NCI-H82 treated with DMSO at 0.1 percent for 48 hours (cell line): ENCODE data around the gene ULK2.

Source experiments
- DNase-seq: peaks from one replicate; lab custom pipeline; 2025; ENCODE audit not compliant: unreplicated experiment; lab: John Stamatoyannopoulos, UW

The ULK2 gene

DNA sequence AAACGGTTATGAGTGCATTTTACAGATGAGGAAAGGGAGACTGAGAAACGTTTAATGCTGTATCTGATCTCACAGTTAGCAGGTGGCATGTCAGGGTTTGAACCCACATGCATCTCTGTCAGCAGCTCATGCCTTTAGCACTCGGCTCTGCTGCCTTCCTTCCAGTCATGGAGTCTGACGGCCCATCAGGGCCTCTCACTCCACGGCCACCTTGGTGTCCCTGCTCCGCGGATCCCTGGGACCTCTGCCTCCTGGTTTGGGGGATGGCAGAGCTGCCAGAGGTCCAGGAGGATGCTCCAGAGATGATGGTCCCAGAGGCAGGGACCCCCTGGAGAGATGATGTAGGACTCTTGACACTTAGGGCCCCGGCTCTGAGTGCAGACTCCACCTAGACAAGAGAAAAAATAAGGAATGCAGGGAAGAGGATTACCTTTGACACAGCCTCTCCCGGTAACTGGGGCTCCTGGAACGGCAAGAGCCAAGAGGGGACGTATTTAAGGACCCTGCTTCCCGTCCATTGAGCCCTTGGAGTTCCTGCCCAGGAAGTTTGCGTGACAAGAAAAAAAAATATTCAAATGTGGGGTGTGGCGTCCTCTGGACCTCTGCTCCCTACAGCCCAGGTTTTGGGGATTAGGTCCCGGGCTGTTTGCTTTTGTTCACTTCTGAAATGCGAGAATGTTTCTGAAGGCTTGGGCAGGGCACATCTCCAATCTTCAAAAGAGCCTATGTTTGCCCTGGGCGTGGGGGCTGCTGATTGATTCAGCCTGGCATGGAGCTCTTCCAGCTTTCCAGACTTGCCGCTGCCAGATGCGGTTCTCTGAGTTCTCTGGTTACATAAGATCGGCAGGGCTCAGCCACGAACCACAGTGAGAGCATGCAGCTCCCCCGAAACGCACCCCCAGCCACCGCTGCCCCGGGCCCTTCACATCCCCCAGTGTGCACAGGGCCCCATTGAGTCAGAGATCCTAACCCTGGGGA is 119.6 kb downstream of the ULK2 start, which contains the start of gene ALDH3A1:
Gene ALDH3A1 (minus strand): TSS at position 470 of the 978 bp plus-strand sequence. CDS start 3,169 bp downstream, outside the sequence.
- no peak for DNase-seq

DNA sequence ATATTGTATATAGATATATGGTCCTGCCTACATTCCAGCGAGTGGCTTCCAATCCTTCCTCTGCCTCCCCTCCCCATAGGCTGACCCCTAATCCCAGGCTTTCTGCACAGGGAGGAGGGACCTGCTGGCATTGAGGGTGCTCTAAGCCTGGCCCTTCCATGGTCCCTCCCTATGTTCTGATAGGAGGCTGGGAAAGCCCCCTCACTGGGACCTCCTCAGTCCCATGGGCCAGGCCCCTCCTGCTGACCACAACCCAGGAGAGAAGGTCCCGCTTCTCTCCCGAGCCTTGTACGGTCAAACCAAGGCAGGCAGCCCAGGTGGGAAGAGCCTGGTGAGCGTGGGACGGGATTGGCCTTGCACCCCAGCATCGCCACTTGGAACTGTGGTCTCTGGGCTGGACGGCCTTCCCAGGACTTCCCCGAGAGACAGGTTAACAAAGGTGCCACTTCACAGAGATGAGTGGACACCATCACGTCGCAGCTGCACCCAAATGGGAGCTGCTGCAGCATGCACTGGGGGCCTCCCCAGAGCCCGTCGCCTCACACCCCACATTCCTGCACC is 120.5 kb downstream of the ULK2 start:
- DNase-seq: no peak

DNA sequence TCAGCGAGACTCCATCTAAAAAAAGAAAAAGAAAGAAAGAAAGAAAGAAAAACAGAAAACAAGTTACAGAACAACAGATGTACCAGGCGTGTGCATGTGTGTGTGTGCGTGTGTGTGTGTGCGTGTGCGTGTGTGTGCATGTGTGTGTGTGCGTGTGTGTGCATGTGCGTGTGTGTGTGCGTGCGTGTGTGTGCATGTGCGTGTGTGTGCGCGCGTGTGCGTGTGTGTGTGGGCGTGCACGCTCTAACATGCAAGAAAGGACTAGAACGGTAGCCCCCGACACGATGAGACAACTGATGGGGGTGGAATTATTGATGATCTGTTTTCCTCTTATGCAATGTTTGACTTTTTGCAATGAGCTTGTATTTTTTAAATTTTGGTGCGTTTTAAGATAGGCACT is 121.2 kb downstream of the ULK2 start:
- no peak for DNase-seq

DNA sequence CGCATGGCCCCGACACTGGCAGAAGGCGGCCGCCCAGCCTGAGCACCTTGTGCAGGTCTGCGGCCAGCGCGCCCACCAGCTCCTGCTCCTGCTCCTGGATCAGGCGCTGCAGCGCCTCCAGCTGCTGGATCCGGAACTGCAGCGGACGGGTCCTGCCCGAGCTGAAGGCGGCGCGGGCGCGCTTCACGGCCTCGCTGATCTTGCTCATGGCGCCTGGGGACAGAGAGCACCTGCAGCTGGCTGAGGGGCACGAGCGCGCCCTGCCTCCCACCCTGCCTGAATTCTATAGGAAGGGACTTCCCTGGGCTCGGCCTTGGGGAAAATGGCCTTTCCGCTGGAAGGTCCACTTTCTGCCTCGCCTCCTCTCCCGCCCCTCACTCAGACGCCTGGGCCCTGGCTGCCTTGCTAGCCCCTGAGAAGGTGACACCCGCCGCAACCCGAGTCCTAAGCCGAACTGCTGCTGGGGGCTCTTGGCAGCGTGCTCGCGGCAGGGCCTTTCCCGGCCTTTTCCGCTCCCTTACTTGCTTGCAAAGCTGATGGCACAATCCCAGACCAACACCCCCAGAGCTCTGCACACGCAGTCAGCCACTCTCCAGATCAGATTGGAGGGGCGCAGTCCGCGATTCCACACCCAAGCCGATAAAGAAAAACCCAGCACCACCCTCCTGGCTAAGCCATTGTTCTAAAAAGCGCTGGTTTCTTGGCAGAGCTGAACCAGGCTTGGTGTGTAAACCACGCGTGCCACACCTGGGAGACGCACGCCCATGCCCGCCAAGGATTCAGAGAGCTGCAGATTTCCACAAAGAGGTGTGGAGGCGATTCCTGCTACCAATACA is 122.6 kb downstream of the ULK2 start:
- DNase-seq: peak; percentile 33

DNA sequence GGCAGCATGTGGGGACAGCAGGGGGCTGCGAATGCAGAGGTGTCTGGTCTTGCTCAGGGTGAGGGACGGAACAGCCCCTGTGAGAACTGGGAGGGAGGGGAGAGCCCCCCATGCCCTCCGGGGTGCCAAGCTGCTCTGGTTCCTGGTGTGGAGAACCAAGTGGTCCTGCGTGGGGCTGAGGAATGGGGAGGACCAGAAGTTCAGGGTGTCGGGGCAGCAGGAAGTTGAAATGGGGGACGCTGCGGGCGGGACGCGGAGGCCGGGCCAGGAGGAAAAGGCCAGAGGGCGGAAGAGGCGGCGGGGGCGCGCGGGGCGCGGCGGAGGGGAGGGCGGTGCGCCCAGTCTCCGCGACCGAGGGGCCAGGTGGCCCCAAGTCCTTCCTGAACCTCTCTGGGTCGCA is 123.2 kb downstream of the ULK2 start:
- DNase-seq: no peak

DNA sequence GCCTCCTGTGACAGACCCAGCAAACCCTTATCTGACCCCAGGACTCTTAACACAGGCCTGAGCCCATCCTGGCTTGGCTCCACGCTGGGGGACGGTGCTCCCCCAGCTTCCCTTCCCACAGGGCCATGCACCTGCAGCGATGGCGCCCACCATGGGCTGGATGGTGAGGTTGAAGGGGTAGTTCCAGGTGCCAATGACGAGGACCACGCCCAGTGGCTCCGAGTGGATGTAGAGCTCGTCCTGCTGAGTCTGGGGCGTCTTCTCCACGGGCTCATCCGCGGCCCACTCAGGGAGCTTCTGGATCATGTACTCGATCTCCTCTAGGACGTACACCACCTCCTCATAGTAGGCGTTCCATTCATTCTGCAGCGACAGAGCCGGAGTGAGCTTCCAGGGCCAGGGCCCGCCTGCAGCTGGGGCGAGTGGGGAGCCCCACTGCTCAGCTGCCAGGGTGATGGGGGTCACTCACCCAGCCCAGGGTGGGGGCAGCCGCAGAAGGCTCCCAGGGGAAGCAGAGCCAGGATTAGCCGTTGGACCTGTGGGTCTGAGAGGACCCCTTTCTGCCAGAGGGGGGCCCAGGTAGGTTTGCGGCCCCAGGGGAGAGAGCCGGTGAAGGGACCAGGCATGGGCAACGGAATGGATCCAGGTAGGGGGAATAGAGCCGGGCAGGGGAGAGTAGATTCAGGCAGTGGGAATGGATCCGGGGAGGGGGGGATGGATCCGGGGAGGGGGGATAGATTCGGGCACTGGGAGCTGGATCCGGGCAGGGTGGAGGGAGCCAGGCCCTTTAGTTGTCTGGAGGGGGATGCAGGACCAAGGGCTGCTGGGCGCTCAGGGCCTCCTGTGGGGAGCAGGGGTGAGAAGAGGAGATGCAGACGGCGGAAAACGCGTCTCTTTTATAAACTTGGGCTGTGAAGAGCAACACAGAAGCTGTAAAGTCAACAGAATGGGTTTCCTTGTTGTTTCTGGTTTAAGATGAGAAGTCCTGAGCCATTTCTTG is 124.3 kb downstream of the ULK2 start:
- no peak for DNase-seq

DNA sequence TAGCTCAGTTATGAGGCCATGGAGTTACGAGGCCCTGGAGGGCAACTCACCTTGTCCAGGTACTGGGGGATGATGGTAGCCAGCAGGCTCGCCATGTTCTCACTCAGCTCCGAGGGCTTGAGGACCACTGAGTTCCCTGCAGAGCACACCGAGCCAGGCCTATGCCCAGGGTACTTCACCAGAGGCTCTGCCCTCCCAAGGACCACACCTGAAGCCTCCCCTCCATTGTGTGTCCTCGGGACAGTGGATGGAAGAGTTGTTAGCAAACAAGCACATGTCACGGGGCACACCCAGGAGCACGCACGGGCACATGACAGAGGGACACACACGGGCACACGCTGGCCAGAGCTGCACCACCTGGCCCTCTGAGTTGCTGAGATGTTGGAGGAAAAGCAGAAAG is 125.2 kb downstream of the ULK2 start:
- no peak for DNase-seq

DNA sequence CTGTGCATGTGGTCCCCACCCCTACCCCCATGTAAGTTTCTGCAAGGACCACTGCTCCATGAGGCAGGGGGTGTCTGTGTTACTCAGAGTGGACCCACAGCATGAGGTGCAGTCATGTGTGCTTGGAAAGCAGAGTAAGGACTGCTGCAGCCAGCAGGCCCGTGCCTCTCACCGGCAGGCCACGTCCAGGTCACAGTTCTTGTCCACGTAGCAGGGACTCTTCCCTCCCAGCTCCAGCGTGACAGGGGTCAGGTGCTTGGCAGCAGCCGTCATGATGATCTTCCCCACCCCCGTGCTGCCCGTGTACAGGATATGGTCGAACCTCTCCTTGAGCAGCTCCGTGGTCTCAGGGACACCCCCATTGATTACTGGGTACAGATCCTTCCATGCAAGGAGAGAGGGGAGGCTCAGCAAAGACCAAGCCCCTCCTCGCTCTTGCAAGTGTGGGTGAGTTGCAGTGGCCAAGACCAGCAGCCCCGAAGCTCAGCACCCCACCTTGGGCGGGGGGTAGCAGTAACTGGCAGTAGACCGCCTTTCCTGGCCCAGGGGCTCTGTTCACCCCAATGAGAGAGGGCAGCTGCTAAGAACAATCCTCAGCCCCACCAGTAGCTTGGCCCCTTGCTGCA is 125.8 kb downstream of the ULK2 start:
- no peak for DNase-seq

DNA sequence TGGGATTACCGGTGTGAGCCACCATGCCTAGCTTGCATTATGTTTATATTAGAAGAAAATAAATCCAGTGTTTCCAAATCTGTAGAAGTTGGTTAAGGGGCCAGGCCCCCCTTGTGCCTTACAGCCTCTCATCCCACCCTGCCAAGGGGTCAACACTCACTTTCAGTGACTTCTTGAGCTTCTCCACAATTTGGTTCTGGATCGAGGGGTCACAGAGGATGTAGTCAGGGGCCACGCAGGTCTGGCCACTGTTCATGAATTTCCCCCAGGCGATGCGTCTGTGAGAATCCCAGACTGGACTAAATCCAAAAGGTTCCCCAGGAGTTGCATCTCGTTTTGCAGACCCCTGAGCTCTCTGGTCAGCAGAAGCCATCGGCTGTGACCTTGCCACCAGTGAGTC is 126.8 kb downstream of the ULK2 start:
- DNase-seq: no peak

DNA sequence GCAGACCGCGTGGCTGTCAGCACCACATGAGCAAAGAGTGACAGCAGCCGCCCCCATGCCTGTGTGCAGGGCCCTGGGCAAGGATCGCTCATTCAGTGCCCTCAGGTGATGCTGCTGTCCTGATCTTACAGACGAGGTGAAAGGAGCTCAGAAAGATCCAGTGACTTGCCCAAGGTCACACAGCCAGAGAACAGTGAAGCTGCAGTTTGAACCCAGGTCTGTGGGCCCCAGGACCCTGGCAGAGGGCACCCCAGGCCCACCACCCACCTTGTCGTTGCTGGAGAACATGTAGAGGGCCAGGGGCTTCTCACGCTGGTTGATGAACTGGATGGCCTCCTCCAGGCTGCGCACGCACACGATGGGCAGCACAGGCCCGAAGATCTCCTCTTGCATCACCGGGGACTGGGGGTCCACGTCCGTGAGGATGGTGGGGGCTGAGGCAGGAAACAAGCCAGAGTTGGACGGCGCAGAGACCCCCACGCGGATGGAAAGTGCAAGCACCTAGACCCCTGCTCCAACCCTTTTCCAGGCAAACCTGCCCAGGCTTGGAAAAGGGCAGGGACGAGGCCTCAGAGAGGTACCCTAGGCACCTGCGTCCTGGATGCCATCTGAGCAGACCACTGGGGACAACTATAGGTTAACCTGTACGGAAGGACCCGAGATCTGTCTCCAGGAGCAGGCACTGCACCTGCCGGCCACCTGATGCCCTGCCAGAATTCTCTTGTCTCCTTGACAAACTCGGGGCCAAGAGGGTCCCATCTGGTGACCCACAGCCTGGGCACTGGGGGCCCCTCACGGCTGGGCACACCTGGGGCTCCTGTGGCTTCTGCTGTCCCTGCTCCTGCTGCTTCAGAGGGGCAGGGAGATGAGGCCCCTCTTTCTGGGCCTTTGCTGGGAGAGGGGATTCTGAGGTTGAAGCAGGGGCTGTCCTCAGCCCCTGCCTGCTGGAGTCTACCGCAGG is 128.2 kb downstream of the ULK2 start:
- no peak for DNase-seq

DNA sequence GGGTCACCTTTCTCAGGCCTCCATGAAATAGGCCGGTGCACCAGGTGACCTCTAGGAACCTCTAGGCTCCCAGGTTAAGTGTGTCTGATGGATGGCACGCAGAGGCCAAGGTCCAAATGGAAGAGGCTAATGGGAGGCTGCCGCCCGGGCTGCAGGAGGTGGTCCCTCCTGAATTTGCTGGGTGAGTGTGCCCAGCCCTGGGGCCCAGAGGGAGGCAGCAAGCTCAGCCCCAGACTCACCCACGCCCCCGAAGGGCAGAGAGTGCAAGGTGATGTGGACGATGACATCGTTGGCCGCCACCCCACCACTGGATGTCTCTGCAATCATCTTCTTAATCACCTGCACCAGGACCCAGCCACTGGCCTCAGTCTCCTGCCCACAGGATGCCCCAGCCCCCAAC is 129.0 kb downstream of the ULK2 start:
- no peak for DNase-seq

DNA sequence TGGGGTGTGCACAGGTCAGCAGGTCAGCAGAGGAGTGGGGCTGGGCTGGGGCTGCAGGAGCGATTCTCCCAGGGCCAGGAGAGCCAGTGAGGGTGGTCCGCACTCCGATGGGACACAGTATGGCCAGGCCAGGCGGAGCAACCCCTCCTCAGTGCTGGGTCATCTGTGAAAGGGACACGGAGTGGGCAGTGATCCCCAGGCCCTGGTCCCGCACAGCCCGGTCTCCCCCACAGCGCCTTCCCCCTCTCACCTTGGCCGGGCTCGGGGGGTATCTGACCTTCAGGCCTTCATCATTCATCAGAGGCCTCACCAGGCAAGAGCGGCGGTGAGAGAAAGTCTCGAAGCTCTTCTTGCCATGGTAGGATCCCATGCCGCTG is 129.7 kb downstream of the ULK2 start:
- no peak for DNase-seq

DNA sequence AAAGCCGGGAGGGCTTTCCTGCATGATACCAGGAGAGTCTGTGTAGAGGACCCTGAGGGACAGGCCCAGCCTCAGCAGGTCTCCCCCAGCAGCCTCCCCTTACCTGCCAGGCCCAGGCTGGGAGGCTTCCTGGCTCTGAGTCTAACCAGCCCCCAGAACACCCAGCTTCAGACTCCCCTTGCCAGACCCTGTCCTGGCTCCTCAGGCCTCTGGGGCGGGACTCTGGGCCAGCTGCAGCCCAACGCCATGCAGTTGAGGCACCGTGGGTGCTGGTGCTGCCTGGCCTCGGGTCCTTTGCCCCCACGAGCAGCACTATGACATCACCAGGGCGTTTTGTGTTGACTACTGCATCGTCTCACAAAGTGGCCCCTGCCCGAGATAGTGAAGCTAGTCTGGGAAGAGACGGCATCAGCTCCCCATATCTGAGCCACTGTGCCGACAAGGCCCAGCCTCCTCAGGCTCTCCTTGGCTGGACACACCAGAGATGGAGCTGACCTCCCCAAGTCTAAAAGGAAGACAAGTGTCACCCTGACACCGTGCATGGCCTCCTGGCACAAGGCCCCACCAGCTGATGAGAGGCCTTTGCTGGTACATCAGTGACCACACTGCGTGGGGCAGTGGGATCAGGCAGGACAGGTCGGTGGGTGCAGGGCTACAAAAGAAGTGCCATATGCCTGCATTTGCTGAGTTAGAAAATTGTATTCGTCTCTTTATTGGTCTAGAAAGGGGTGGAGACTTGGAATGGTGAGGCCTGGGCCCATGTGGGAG is 130.2 kb downstream of the ULK2 start:
- no peak for DNase-seq

DNA sequence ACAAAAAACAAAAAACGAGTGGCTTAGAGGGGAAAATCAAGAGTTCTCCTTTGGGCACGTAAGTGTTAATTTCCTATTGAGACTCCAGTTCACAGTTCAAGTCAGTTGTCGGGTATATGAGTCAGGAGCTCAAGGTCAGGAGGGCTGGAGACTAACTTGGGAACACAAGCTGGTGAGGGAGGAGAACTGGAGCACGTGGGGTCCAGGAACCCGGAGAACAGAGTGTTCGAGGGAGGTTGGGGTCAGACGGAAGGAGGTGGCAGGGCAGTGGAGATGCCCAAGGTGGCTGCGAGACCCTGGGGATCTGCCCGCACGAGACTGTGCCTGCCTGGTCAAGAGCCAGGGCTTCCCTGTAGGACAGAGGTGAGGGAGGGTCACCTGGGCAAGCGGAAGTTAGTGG is 131.7 kb downstream of the ULK2 start:
- no peak for DNase-seq

DNA sequence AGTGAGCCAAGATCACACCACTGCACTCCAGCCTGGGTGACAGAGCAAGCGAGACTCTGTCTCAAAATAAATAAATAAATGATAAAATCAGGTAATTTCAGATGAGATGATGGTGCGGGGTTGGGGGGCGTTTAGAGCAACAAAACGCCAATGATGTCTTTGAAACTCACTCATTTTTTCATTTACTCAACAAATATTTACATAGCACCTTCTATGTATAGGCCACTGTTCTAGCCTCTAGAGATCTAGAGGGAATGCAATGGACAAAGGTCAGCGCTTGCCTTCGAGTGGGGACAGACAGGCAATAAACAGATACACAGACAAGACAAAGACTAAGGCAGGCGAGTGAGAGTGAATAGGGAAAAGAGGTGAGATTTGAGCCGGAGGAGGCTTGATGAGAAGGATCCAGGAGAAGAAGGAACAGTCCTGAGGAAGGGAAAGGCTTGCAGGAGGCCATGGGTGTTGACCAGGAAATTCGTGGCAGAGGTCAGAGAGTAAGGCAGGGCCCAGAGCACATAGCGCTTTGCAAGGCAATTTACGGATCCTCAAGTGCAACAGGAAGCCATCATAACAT is 133.7 kb downstream of the ULK2 start:
- DNase-seq: no peak

DNA sequence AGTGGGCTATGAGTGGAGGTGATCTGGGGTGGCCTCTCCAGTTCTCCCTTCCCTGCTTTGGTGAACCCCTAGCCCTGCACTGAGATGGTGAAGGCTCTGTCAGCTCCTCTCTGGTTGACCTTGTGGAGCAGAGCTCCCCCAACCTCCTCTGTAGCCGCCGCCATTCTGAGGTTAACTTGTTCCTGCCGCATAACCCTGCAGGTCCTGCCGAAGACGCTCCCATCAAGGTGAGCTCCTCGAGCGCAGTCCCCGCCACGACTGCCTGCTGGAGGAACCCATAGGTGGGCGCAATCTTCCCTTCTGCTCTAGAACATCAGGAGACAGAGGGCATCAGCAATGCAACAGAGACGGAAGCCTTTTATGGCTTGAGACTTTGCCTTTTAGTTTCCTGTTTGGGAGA is 136.1 kb downstream of the ULK2 start:
- no peak for DNase-seq

DNA sequence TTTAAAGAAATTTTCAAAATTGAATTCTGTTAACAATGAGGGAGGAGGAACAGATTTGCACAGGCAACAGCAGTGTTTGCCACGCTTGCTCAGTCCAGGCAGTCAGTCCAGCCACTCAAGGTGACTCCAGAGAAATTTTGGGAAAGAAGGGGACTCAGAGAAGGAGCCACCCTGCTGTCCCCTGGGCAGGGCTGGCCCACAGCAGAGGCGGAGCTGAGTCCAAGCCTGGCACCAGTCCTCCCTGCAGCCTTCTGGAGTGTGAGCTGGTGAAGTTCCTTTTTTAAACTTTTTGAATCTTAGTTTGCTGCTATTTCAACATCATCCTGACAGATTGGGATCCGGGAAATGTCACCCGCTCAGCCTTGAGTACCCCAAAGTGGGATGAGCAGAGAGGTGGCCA is 136.9 kb downstream of the ULK2 start:
- no peak for DNase-seq

DNA sequence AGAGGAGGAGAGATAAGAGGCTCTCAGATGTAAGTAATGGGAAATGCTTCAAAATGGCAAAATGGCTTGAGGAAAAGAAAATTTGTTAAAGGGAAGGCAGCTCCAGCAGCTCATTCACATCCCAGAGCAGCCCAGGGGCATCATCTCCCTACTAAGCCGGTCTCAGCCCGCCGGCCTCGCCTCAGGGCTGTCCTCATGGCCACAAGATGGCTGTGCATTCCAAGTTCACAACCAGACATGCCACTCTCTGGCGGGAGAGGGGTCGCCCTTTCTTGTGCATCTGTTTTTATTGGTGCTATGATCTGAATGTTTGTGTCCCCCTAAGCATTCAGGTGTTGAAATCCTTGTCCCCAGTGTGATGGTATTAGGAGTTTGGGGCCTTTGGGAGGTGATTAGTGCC is 137.8 kb downstream of the ULK2 start:
- no peak for DNase-seq
